HepG2 (cell line): ENCODE measurements around the gene COX6B1. TPM values are rescaled to one million over a fixed set of nuclear protein-coding genes. Genes with fewer than 3 reads are reported as not detected.

Experiments
- ATAC-seq: fragments of 200-7000 bp; cut with Tn5 transposase; 3 replicates; pipeline ENCODE4 v1.9.1; 2020; ENCODE audit warnings: mild to moderate bottlenecking, moderate library complexity
- BruUV-seq: library from RNA; stranded (reverse); fragments of 400-500 nt; replicated peaks from 2 replicates; lab custom pipeline; 2021; lab: Mats Ljungman, UMichigan
- CTCF ChIA-PET: fragments of 300-600 bp; formaldehyde crosslinking; extraction: SDS; loops from one replicate; lab custom pipeline; 2021; ENCODE audit warnings: low total read pairs, inconsistent platforms, low intra/inter-chr PET ratio; lab: Yijun Ruan, JAX
- POLR2A ChIA-PET: fragments of 350-600 bp; sonication (Branson Sonifier 250); formaldehyde crosslinking; loops from one replicate; lab custom pipeline; 2020; ENCODE audit warnings: antibody characterized with exemption, inconsistent platforms; lab: Yijun Ruan, JAX
- DNase-seq: peaks from one replicate; pipeline ENCODE4 v3.0.0-alpha.2; 2015; ENCODE audit warnings: low spot score
- FAIRE-seq: peaks from 3 replicates; lab custom pipeline; 2011; peaks lifted over from hg19 to GRCh38; lab: Jason Lieb, UNC
- H2AFZ ChIP-seq: one replicate; pipeline ENCODE4 v1.6.1; 2011; ENCODE audit warnings: low read length, inconsistent platforms
- H3K27ac ChIP-seq: fragments of 300-600 bp; 3 replicates; pipeline ENCODE4 v1.8.0; 2011; ENCODE audit warnings: mixed run types, mild to moderate bottlenecking, mixed read lengths, low read length, inconsistent platforms; ENCODE audit not compliant: insufficient read depth; ENCODE audit errors: extremely low read length
- H3K27me3 ChIP-seq, 2 experiments: fragments of 200-600 bp in 1 of 2; 2 replicates in 1 of 2; 3 replicates in 1 of 2; pipeline versions ENCODE4 v1.6.0 to v1.8.0; 2011; ENCODE audit warnings: low read length in 2 of 2, mild to moderate bottlenecking in 2 of 2, moderate library complexity in 2 of 2, inconsistent platforms in 1 of 2; ENCODE audit not compliant: insufficient read depth in 2 of 2, control insufficient read depth in 1 of 2
- H3K36me3 ChIP-seq, 2 experiments: fragments of 200-600 bp in 1 of 2; replicated peaks in 1 of 2; 2 replicates in 1 of 2; 3 replicates in 1 of 2; pipeline versions ENCODE4 v1.5.1 to v1.8.0; 2011; ENCODE audit warnings: low read length in 2 of 2, inconsistent platforms in 1 of 2; ENCODE audit not compliant: insufficient read depth in 2 of 2, control insufficient read depth in 1 of 2
- H3K4me1 ChIP-seq: 2 replicates; pipeline ENCODE4 v1.5.1; 2012; ENCODE audit warnings: low read length, inconsistent platforms; ENCODE audit not compliant: insufficient read depth
- H3K4me2 ChIP-seq: 2 replicates; pipeline ENCODE4 v1.6.0; 2011; ENCODE audit warnings: low read depth, low read length, inconsistent platforms
- H3K4me3 ChIP-seq, 3 experiments: fragments of 200-600 bp in 1 of 3; sonication (generic), shearing (Covaris generic) in 1 of 3; replicated peaks in 1 of 3; 2 replicates each; pipeline ENCODE4 v1.5.1; 2011 to 2016; ENCODE audit warnings: low read length in 3 of 3, inconsistent platforms in 2 of 3, low read depth in 2 of 3, mild to moderate bottlenecking in 2 of 3, control low read depth in 1 of 3, mixed read lengths in 1 of 3; ENCODE audit not compliant: insufficient read depth in 1 of 3
- H3K79me2 ChIP-seq: one replicate; pipeline ENCODE4 v1.6.1; 2011; ENCODE audit warnings: low read length, inconsistent platforms; ENCODE audit not compliant: insufficient read depth
- H3K9ac ChIP-seq: 2 replicates; pipeline ENCODE4 v1.6.0; 2011; ENCODE audit warnings: mild to moderate bottlenecking, low read depth, low read length, inconsistent platforms; ENCODE audit not compliant: insufficient read depth
- H3K9me3 ChIP-seq: 2 replicates; pipeline ENCODE4 v1.5.1; 2012; ENCODE audit warnings: mild to moderate bottlenecking, low read length
- H4K20me1 ChIP-seq: 2 replicates; pipeline ENCODE4 v1.6.0; 2011; ENCODE audit warnings: inconsistent platforms, mild to moderate bottlenecking, low read length, moderate library complexity; ENCODE audit not compliant: insufficient read depth
- GTF2F1 ChIP-seq: fragments of 150-350 bp; IDR thresholded peaks from 2 replicates; pipeline ENCODE4 v1.6.1; 2014; ENCODE audit warnings: low read length
- MXI1 ChIP-seq: IDR thresholded peaks from 3 replicates; pipeline ENCODE4 v1.6.1; 2012; ENCODE audit warnings: low read depth, low read length, inconsistent platforms, borderline replicate concordance
- NFE2 ChIP-seq: sonication (generic); formaldehyde crosslinking; IDR thresholded peaks from 2 replicates; pipeline ENCODE4 v1.4.0; 2020; ENCODE audit warnings: missing genetic modification reagents
- PCBP1 ChIP-seq: fragments of 200-400 bp; formaldehyde crosslinking; IDR thresholded peaks from 2 replicates; pipeline ENCODE4 v1.6.1; 2017; ENCODE audit warnings: mild to moderate bottlenecking, low read depth, low read length, borderline replicate concordance
- ZBTB10 ChIP-seq: sonication (generic); formaldehyde crosslinking; IDR thresholded peaks from 2 replicates; pipeline ENCODE4 v1.4.0; 2020; ENCODE audit warnings: missing genetic modification reagents, borderline replicate concordance
- ZNF3 ChIP-seq: IDR thresholded peaks from 2 replicates; pipeline ENCODE4 v1.7.0; 2017; ENCODE audit warnings: inconsistent platforms
- ZNF362 ChIP-seq: sonication (generic); formaldehyde crosslinking; IDR thresholded peaks from 2 replicates; pipeline ENCODE4 v1.4.0; 2020; ENCODE audit warnings: missing genetic modification reagents, mild to moderate bottlenecking, borderline replicate concordance
- ZNF777 ChIP-seq: sonication (generic); formaldehyde crosslinking; IDR thresholded peaks from 2 replicates; pipeline ENCODE4 v1.4.0; 2020; ENCODE audit warnings: missing genetic modification reagents
- ZNF839 ChIP-seq: sonication (generic); formaldehyde crosslinking; IDR thresholded peaks from 2 replicates; pipeline ENCODE4 v1.4.0; 2020; ENCODE audit warnings: missing genetic modification reagents, mild to moderate bottlenecking, borderline replicate concordance
- WGBS: methylation state at CpG from one replicate; pipeline ENCODE4 v1.1.6; 2017; ENCODE audit warnings: low lambda C conversion rate; 5-methylcytosine and 5-hydroxymethylcytosine counted together
- in situ Hi-C: cut with HindIII; loops from 2 replicates; pipeline ENCODE4 v1.10.0; 2017; ENCODE audit warnings: low pct_unique_long_range_greater_than_20kb; ENCODE audit not compliant: extremely low pct_ligation_motif_present
- intact Hi-C: fragments of 100-400 bp; cut with micrococcal nuclease; formaldehyde crosslinking; loops from one replicate; pipeline ENCODE4 v1.10.0; 2022; ENCODE audit not compliant: unreplicated experiment
- polyA plus RNA-seq, 8 experiments: library from polyadenylated mRNA; depleted of rRNA in 3 of 8; stranded (reverse) in 7 of 8; unstranded in 1 of 8; fragments of >200 nt; fragmentation: Illumina TruSeq in 4 of 8; extraction: Trizol in 4 of 8; gene quantifications; 2 replicates each; pipeline versions ENCODE4 v1.2.1 to v1.2.3, GENCODE V29; 2011 to 2016; ENCODE audit warnings: low read depth in 4 of 8, missing spikeins in 1 of 8, mixed read lengths in 1 of 8; ENCODE audit not compliant: insufficient read depth in 1 of 8
- total RNA-seq, 5 experiments: library from RNA; depleted of rRNA; stranded (reverse); fragments of >200 nt; fragmentation: Illumina TruSeq; extraction: Trizol; gene quantifications; 2 replicates each; pipeline ENCODE4 v1.2.3, GENCODE V29; 2016; ENCODE audit warnings: low read depth in 1 of 5
- TF ChIP-seq, protein P1 (sequence below): sonication (generic); formaldehyde crosslinking; IDR thresholded peaks from 2 replicates; pipeline ENCODE4 v1.4.0; 2020; ENCODE audit warnings: missing genetic modification reagents, borderline replicate concordance
- TF ChIP-seq, protein P2 (sequence below), 2 experiments: sonication (generic) in 1 of 2; formaldehyde crosslinking in 1 of 2; IDR thresholded peaks; 2 replicates each; pipeline versions ENCODE4 v1.4.0 to v1.6.1; 2016 to 2020; ENCODE audit warnings: borderline replicate concordance in 1 of 2, low read depth in 1 of 2, mild to moderate bottlenecking in 1 of 2, missing genetic modification reagents in 1 of 2

COX6B1 gene
- total and polyA plus RNA-seq, 2 of the 13 experiments (the other 11 are each of a cell fraction or from before 2014, with no cell fraction given) = 481 to 487 TPM

DNA sequence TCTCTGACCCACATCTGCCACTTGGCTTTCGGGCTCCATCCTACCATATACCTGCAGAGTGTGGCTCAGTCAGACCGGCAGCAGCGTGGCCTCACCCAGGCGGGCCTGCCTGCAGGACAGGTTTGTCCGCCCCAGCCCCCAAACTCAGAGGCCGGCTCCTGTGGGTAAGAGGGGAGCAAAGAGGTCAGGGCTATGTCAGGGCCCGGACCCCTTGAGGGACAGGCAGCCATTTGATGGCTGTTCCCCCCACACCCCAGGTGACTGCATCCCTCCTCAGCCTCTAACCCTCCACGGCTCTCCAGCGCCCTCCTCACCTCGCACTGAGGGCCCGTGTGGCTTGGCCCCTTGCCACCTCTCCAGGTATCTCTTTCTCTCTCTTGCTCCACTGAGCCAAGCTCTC lies 43.9 kb downstream of the COX6B1 start:
- BruUV-seq = no TSS peak
- no peak for TF ChIP-seq MXI1
- no peak for TF ChIP-seq ZNF362 (CRISPR knock-in tag)
- no peak for TF ChIP-seq ZNF777 (CRISPR knock-in tag)
- no peak for TF ChIP-seq ZNF3 (CRISPR knock-in tag)
- TF ChIP-seq, protein P1, sequence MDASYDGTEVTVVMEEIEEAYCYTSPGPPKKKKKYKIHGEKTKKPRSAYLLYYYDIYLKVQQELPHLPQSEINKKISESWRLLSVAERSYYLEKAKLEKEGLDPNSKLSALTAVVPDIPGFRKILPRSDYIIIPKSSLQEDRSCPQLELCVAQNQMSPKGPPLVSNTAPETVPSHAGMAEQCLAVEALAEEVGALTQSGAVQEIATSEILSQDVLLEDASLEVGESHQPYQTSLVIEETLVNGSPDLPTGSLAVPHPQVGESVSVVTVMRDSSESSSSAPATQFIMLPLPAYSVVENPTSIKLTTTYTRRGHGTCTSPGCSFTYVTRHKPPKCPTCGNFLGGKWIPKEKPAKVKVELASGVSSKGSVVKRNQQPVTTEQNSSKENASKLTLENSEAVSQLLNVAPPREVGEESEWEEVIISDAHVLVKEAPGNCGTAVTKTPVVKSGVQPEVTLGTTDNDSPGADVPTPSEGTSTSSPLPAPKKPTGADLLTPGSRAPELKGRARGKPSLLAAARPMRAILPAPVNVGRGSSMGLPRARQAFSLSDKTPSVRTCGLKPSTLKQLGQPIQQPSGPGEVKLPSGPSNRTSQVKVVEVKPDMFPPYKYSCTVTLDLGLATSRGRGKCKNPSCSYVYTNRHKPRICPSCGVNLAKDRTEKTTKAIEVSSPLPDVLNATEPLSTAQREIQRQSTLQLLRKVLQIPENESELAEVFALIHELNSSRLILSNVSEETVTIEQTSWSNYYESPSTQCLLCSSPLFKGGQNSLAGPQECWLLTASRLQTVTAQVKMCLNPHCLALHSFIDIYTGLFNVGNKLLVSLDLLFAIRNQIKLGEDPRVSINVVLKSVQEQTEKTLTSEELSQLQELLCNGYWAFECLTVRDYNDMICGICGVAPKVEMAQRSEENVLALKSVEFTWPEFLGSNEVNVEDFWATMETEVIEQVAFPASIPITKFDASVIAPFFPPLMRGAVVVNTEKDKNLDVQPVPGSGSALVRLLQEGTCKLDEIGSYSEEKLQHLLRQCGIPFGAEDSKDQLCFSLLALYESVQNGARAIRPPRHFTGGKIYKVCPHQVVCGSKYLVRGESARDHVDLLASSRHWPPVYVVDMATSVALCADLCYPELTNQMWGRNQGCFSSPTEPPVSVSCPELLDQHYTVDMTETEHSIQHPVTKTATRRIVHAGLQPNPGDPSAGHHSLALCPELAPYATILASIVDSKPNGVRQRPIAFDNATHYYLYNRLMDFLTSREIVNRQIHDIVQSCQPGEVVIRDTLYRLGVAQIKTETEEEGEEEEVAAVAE (CRISPR knock-in tag) = no peak
- TF ChIP-seq ZNF839 (CRISPR knock-in tag) = no peak
- no peak for TF ChIP-seq ZBTB10
- TF ChIP-seq, protein P2, sequence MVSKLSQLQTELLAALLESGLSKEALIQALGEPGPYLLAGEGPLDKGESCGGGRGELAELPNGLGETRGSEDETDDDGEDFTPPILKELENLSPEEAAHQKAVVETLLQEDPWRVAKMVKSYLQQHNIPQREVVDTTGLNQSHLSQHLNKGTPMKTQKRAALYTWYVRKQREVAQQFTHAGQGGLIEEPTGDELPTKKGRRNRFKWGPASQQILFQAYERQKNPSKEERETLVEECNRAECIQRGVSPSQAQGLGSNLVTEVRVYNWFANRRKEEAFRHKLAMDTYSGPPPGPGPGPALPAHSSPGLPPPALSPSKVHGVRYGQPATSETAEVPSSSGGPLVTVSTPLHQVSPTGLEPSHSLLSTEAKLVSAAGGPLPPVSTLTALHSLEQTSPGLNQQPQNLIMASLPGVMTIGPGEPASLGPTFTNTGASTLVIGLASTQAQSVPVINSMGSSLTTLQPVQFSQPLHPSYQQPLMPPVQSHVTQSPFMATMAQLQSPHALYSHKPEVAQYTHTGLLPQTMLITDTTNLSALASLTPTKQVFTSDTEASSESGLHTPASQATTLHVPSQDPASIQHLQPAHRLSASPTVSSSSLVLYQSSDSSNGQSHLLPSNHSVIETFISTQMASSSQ (IDR thresholded peaks at IDR 0.05; ENCODE audit: low read depth) = no peak
- TF ChIP-seq, protein P2 (CRISPR knock-in tag; IDR thresholded peaks at IDR 0.05; ENCODE audit: borderline replicate concordance) = no peak
- TF ChIP-seq PCBP1 = no peak
- TF ChIP-seq GTF2F1 = no peak
- TF ChIP-seq NFE2 = no peak

More for the DNA sequence above, 43.9 kb downstream of the COX6B1 start:
- no peak overlapping the region for H3K9ac ChIP-seq
- 17% methylated on average over 7 of the region's 11 CpGs for WGBS
- FAIRE-seq (no peak), DNase-seq (no peak), ATAC-seq (peak; percentile 17; the same call in 2 of the 3 replicates)
- H2AFZ ChIP-seq = no peak overlapping the region
- in situ Hi-C loops = loop anchor here (10.0 kb wide), 1 partner anchor 123 kb away; the partner anchor contains the start of gene PRODH2
- no peaks in the 10 kb centered on the region for H4K20me1 ChIP-seq
- no peaks in the 10 kb centered on the region for H3K36me3 ChIP-seq
- ChIA-PET CTCF (interaction anchor here (6.1 kb wide), 1 partner anchor 25 kb away, joined by 201 read pairs; the partner anchor contains the start of gene KMT2B), POLR2A (interaction anchor here (0.9 to 1.6 kb wide), 2 partner anchors 11 to 48 kb away, joined by 3 to 4 read pairs; no protein-coding TSS in a partner anchor)
- peaks cover 22% of the 10 kb centered on the region for H3K4me1 ChIP-seq
- H3K9me3 ChIP-seq = no peaks in the 10 kb centered on the region
- no peak overlapping the region for H3K27ac ChIP-seq
- no peaks in the 10 kb centered on the region for H3K79me2 ChIP-seq
- H3K4me2 ChIP-seq = no peak overlapping the region
- no peaks in the 10 kb centered on the region for H3K27me3 ChIP-seq
- intact Hi-C loops = loop anchor here (10.0 kb wide), 2 partner anchors 53 to 123 kb away; partner anchors contain the start of genes IGFLR1, LIN37, PRODH2 and PSENEN
- H3K4me3 ChIP-seq = no peak overlapping the region
